GM10248 (cell line): ENCODE data around the gene MAP4K4.

Experiments used
- CTCF ChIA-PET: fragments of 300-600 bp; sonication (Branson Sonifier 250); formaldehyde crosslinking; extraction: SDS; loops from one replicate; lab custom pipeline; 2021; ENCODE audit warnings: antibody characterized with exemption; lab: Yijun Ruan, JAX
- POLR2A ChIA-PET: fragments of 350-650 bp; sonication (Branson Sonifier 250); formaldehyde crosslinking; extraction: SDS; loops from one replicate; lab custom pipeline; 2020; ENCODE audit warnings: antibody characterized with exemption; lab: Yijun Ruan, JAX
- DNase-seq: peaks from one replicate; pipeline ENCODE4 v3.0.0; 2012; ENCODE audit errors: extremely low spot score
- TF ChIP-seq, protein P1 (sequence below): IDR thresholded peaks from 2 replicates; pipeline ENCODE4 v1.5.1; 2012; ENCODE audit warnings: mild to moderate bottlenecking, low read depth; ENCODE audit errors: extremely low read depth, missing control alignments, control extremely low read depth

MAP4K4 gene

GRCh38 chr2:101893681-101894381 lies 196.3 kb downstream of the MAP4K4 start:
- TF ChIP-seq, protein P1, sequence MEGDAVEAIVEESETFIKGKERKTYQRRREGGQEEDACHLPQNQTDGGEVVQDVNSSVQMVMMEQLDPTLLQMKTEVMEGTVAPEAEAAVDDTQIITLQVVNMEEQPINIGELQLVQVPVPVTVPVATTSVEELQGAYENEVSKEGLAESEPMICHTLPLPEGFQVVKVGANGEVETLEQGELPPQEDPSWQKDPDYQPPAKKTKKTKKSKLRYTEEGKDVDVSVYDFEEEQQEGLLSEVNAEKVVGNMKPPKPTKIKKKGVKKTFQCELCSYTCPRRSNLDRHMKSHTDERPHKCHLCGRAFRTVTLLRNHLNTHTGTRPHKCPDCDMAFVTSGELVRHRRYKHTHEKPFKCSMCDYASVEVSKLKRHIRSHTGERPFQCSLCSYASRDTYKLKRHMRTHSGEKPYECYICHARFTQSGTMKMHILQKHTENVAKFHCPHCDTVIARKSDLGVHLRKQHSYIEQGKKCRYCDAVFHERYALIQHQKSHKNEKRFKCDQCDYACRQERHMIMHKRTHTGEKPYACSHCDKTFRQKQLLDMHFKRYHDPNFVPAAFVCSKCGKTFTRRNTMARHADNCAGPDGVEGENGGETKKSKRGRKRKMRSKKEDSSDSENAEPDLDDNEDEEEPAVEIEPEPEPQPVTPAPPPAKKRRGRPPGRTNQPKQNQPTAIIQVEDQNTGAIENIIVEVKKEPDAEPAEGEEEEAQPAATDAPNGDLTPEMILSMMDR, result no peak
- ChIA-PET CTCF (interaction anchor here (1.0 to 6.5 kb wide), 3 partner anchors 9 to 347 kb away, joined by 3 to 49 read pairs (median 3); no protein-coding TSS in a partner anchor), POLR2A (no interaction called here)
- DNase-seq, result no peak

DNA sequence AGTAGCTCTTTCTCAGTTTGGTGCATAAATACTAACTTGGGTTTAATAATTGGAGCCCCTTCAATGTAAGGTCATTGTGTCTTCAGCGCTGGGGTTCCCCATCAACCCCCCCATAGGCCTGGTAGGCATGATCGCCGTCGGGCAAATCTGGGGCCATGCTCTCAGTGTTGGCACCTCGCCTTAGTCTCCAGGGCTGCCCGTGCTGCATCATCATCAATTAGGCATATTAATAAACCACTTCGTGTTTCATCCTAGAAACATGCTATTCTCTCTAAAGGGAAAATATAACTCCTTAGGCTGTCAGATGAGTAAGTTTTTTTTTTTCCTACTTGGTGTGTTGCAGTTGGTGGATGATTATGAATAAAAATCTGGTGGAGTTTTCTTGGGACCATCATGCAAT lies 197.5 kb downstream of the MAP4K4 start:
- TF ChIP-seq, protein P1, result no peak
- DNase-seq, result no peak
- ChIA-PET POLR2A (no interaction called here), CTCF (interaction anchor here (1.6 to 6.5 kb wide), 3 partner anchors 10 to 346 kb away, joined by 3 to 49 read pairs (median 6); no protein-coding TSS in a partner anchor)

- CTCF ChIA-PET, result interaction anchor here (2.2 to 6.5 kb wide), 2 partner anchors 11 to 345 kb away, joined by 6 to 49 read pairs; no protein-coding TSS in a partner anchor
- POLR2A ChIA-PET, result no interaction called here
- DNase-seq, result no peak
- TF ChIP-seq, protein P1, result no peak
Measured at GRCh38 chr2:101895819-101896322, 198.4 kb downstream of the MAP4K4 start.

- ChIA-PET CTCF (interaction anchor here (1.5 to 6.5 kb wide), 2 partner anchors 13 to 123 kb away, joined by 3 to 49 read pairs; no protein-coding TSS in a partner anchor), POLR2A (no interaction called here)
- DNase-seq, result no peak
- TF ChIP-seq, protein P1, result no peak
Measured at GRCh38 chr2:101897301-101897700, 199.8 kb downstream of the MAP4K4 start.

DNA sequence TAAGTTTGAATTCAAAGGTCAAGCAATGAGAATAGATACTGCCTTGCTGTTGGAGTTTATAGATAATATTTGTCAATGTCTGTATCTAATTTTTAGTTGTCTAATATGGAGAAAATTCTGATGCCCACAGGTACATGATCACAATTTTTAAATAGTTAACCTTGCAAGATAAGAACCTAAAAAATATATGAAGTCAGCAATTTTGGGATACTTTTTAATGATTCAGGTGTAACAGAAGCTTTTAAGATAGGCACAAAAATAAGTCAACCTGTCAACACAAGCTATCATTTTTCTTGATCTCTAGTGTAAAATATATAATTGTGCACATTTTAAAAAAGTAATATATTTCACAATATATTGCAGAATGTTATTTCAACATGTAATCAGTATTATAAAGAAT lies 201.8 kb downstream of the MAP4K4 start:
- POLR2A ChIA-PET, result no interaction called here
- TF ChIP-seq, protein P1, result no peak
- no peak for DNase-seq
- CTCF ChIA-PET, result interaction anchor here (1.4 to 1.5 kb wide), 2 partner anchors 9 to 15 kb away, joined by 3 to 9 read pairs; no protein-coding TSS in a partner anchor

DNA sequence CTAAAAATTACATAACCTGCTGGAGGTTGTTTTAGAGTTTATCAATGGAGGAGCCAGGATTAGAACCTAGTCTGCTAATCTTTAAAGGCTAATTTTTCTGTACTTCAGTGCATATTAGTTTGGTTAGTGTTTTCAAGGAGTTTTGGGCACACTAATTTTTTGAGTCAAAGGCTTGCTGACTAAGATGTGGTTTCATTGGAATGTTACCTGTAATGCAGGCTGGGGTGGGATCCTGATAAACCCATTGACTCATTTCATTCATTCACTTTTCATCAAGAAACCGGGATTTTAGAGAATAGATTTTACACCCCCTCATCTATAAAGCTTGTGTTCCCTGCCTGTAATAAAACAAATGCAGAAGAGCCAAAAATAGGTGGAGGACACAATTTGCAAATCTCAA lies 202.4 kb downstream of the MAP4K4 start:
- TF ChIP-seq, protein P1, result no peak
- ChIA-PET POLR2A (no interaction called here), CTCF (interaction anchor here (1.4 to 1.5 kb wide), 2 partner anchors 10 to 15 kb away, joined by 3 to 9 read pairs; no protein-coding TSS in a partner anchor)
- no peak for DNase-seq
